Naive thymus-derived CD4-positive, alpha-beta T cell (primary cell): ENCODE results near the gene CAD. TPM values are rescaled to one million over a fixed set of nuclear protein-coding genes. Genes with fewer than 3 reads are reported as not detected.

Source experiments
- polyA plus RNA-seq, 2 donors: library from polyadenylated mRNA; unstranded; fragments of 300-500 nt; fragmentation: Illumina TruSeq; gene quantifications; one replicate each; pipeline ENCODE4 v1.2.3, GENCODE V29; 2021
- total RNA-seq, 6 experiments: library from RNA in 5 of 6; stranded (reverse) in 5 of 6; gene quantifications; 1 replicate in 5 of 6; 2 replicates in 1 of 6; pipeline ENCODE4 v1.2.3 and lab custom pipeline; 2021 to 2026

Gene CAD
- total and polyA plus RNA-seq, 7 experiments from 2014 or later, result 19.6 to 65.7 (median 35.7) TPM

Other genes with a start within 250 kb of the CAD start
- gene MAPRE3, start 246.7 kb upstream of the CAD start, total RNA-seq, result 1 to 10 TPM; 1.8 to 6.0 (median 4.5) TPM
- 1 to 10 TPM; 1.9 to 2.6 TPM for gene MAPRE3, start 246.7 kb upstream of the CAD start, polyA plus RNA-seq
- gene TMEM214, start 184.4 kb upstream of the CAD start, total RNA-seq, result 100 to 1,000 TPM in 1 of 5 experiments, 10 to 100 TPM in 4; 36.7 to 114 (median 67.5) TPM
- gene TMEM214, start 184.4 kb upstream of the CAD start, polyA plus RNA-seq, result 10 to 100 TPM; 18.6 to 32.5 TPM
- gene AGBL5, start 165.7 kb upstream of the CAD start, total RNA-seq, result 10 to 100 TPM in 4 of 5 experiments, 1 to 10 TPM in 1; 7.6 to 15.7 (median 12.4) TPM
- 10 to 100 TPM in 1 of 2 donors, 1 to 10 TPM in 1; 8.0 to 10.4 TPM for gene AGBL5, start 165.7 kb upstream of the CAD start, polyA plus RNA-seq
- gene OST4, start 145.7 kb upstream of the CAD start, total RNA-seq, result 100 to 1,000 TPM; 241 to 398 (median 263) TPM
- 100 to 1,000 TPM; 747 to 884 TPM for gene OST4, start 145.7 kb upstream of the CAD start, polyA plus RNA-seq
- 1 to 10 TPM in 1 of 5 experiments, under 1 TPM in 4; 0.35 to 1.4 (median 0.61) TPM for gene EMILIN1, start 138.8 kb upstream of the CAD start, total RNA-seq
- 1 to 10 TPM in 1 of 2 donors, under 1 TPM in 1; 0.89 to 1.1 TPM for gene EMILIN1, start 138.8 kb upstream of the CAD start, polyA plus RNA-seq
- gene KHK, start 130.6 kb upstream of the CAD start, total RNA-seq, result 10 to 100 TPM in 1 of 5 experiments, 1 to 10 TPM in 4; 5.8 to 13.8 (median 6.2) TPM
- 1 to 10 TPM; 7.6 to 8.8 TPM for gene KHK, start 130.6 kb upstream of the CAD start, polyA plus RNA-seq
- 1 to 10 TPM in 1 of 5 experiments, under 1 TPM in 3, not detected in 1; 0.34 to 3.5 (median 0.54) TPM for gene CGREF1, start 98.2 kb upstream of the CAD start, total RNA-seq
- under 1 TPM; 0.45 to 0.50 TPM for gene CGREF1, start 98.2 kb upstream of the CAD start, polyA plus RNA-seq
- 1 to 10 TPM in 3 of 5 experiments, under 1 TPM in 2; 0.53 to 2.0 (median 1.5) TPM for gene ABHD1, start 93.6 kb upstream of the CAD start, total RNA-seq
- gene ABHD1, start 93.6 kb upstream of the CAD start, polyA plus RNA-seq, result under 1 TPM; 0.53 to 0.90 TPM
- 10 to 100 TPM; 25.4 to 72.3 (median 53.2) TPM for gene PREB, start 82.7 kb upstream of the CAD start, total RNA-seq
- 10 to 100 TPM; 47.0 to 71.9 TPM for gene PREB, start 82.7 kb upstream of the CAD start, polyA plus RNA-seq
- gene PRR30, start 78.0 kb upstream of the CAD start, total RNA-seq, result not detected
- gene PRR30, start 78.0 kb upstream of the CAD start, polyA plus RNA-seq, result not detected
- gene TCF23, start 68.4 kb upstream of the CAD start, total RNA-seq, result not detected
- gene TCF23, start 68.4 kb upstream of the CAD start, polyA plus RNA-seq, result not detected
- 100 to 1,000 TPM in 2 of 5 experiments, 10 to 100 TPM in 3; 71.0 to 113 (median 90.7) TPM for gene ATRAID, start 5.3 kb upstream of the CAD start, total RNA-seq
- gene ATRAID, start 5.3 kb upstream of the CAD start, polyA plus RNA-seq, result 100 to 1,000 TPM; 320 to 391 TPM
- gene SLC5A6, start 5.1 kb upstream of the CAD start, total RNA-seq, result 100 to 1,000 TPM in 1 of 5 experiments, 10 to 100 TPM in 4; 25.6 to 203 (median 44.3) TPM
- 10 to 100 TPM; 13.2 to 21.7 TPM for gene SLC5A6, start 5.1 kb upstream of the CAD start, polyA plus RNA-seq
- under 1 TPM in 1 of 5 experiments, not detected in 4; 0.29 TPM for gene SLC30A3, start 45.7 kb downstream of the CAD start, total RNA-seq
- under 1 TPM in 1 of 2 donors, not detected in 1; 0.56 TPM for gene SLC30A3, start 45.7 kb downstream of the CAD start, polyA plus RNA-seq
- not detected for gene DNAJC5G, start 58.1 kb downstream of the CAD start, total RNA-seq
- gene DNAJC5G, start 58.1 kb downstream of the CAD start, polyA plus RNA-seq, result not detected
- gene TRIM54, start 65.1 kb downstream of the CAD start, total RNA-seq, result not detected
- not detected for gene TRIM54, start 65.1 kb downstream of the CAD start, polyA plus RNA-seq
- gene UCN, start 91.1 kb downstream of the CAD start, total RNA-seq, result 1 to 10 TPM; 2.5 to 6.5 (median 4.6) TPM
- gene UCN, start 91.1 kb downstream of the CAD start, polyA plus RNA-seq, result under 1 TPM; 0.35 to 0.81 TPM
- 100 to 1,000 TPM in 1 of 5 experiments, 10 to 100 TPM in 4; 55.7 to 119 (median 94.4) TPM for gene MPV17, start 105.7 kb downstream of the CAD start, total RNA-seq
- 100 to 1,000 TPM; 133 to 145 TPM for gene MPV17, start 105.7 kb downstream of the CAD start, polyA plus RNA-seq
- gene GTF3C2, start 139.4 kb downstream of the CAD start, total RNA-seq, result 100 to 1,000 TPM in 1 of 5 experiments, 10 to 100 TPM in 4; 68.0 to 106 (median 78.3) TPM
- gene GTF3C2, start 139.4 kb downstream of the CAD start, polyA plus RNA-seq, result 10 to 100 TPM; 26.6 to 56.1 TPM
- gene EIF2B4, start 153.0 kb downstream of the CAD start, total RNA-seq, result 10 to 100 TPM; 36.5 to 56.1 (median 44.1) TPM
- gene EIF2B4, start 153.0 kb downstream of the CAD start, polyA plus RNA-seq, result 10 to 100 TPM; 23.8 to 42.2 TPM
- gene SNX17, start 153.2 kb downstream of the CAD start, total RNA-seq, result 100 to 1,000 TPM in 3 of 5 experiments, 10 to 100 TPM in 2; 71.0 to 128 (median 111) TPM
- 100 to 1,000 TPM; 187 to 209 TPM for gene SNX17, start 153.2 kb downstream of the CAD start, polyA plus RNA-seq
- gene ZNF513, start 163.4 kb downstream of the CAD start, total RNA-seq, result 10 to 100 TPM; 15.6 to 23.2 (median 19.2) TPM
- gene ZNF513, start 163.4 kb downstream of the CAD start, polyA plus RNA-seq, result 1 to 10 TPM; 2.6 to 8.1 TPM
- 100 to 1,000 TPM in 1 of 5 experiments, 10 to 100 TPM in 4; 39.5 to 101 (median 45.1) TPM for gene PPM1G, start 192.2 kb downstream of the CAD start, total RNA-seq
- gene PPM1G, start 192.2 kb downstream of the CAD start, polyA plus RNA-seq, result 100 to 1,000 TPM in 1 of 2 donors, 10 to 100 TPM in 1; 74.4 to 107 TPM
- 100 to 1,000 TPM in 4 of 5 experiments, 10 to 100 TPM in 1; 94.4 to 181 (median 121) TPM for gene NRBP1, start 211.3 kb downstream of the CAD start, total RNA-seq
- 100 to 1,000 TPM in 1 of 2 donors, 10 to 100 TPM in 1; 70.0 to 124 TPM for gene NRBP1, start 211.3 kb downstream of the CAD start, polyA plus RNA-seq
- 10 to 100 TPM in 3 of 5 experiments, 1 to 10 TPM in 2; 5.7 to 27.1 (median 11.5) TPM for gene KRTCAP3, start 225.0 kb downstream of the CAD start, total RNA-seq
- gene KRTCAP3, start 225.0 kb downstream of the CAD start, polyA plus RNA-seq, result 1 to 10 TPM in 1 of 2 donors, under 1 TPM in 1; 0.39 to 2.6 TPM